ENCODE data around the gene ACSM2A. TPM values are rescaled to one million over a fixed set of nuclear protein-coding genes. Genes with fewer than 3 reads are reported as not detected.

ACSM2A gene
- not detected in 5 replicates for total RNA-seq (2022; extraction: Qiagen RNA extraction)

GRCh38 chr16:20451364-20451763, at the start of gene ACSM2A:
TSS of gene ACSM2A (plus strand) at chr16:20451521. CDS start at chr16:20460115, 8,594 bp downstream.

GRCh38 chr16:20404637-20405036, 46.7 kb upstream of the ACSM2A start, which contains the start of gene PDILT:
TSS of gene PDILT (minus strand) at chr16:20404737. CDS start at chr16:20399300, 5,437 bp downstream.

GRCh38 chr16:20409398-20410120, 41.8 kb upstream of the ACSM2A start, which contains the start of gene ACSM5:
TSS of gene ACSM5 (plus strand) at chr16:20409534. CDS start at chr16:20411485, 1,951 bp downstream.

Other genes starting within 250 kb of the ACSM2A start
- gene GP2, start 124.0 kb upstream of the ACSM2A start, total RNA-seq (2022; extraction: Qiagen RNA extraction): not detected in 5 replicates
- not detected in 5 replicates for gene UMOD, start 98.8 kb upstream of the ACSM2A start, total RNA-seq (2022; extraction: Qiagen RNA extraction)
- not detected in 5 replicates for gene PDILT, start 46.8 kb upstream of the ACSM2A start, total RNA-seq (2022; extraction: Qiagen RNA extraction)
- gene ACSM5, start 42.0 kb upstream of the ACSM2A start, total RNA-seq (2022; extraction: Qiagen RNA extraction): 0.03 TPM in 1 of 5 replicates, not detected in the others
- not detected in 5 replicates for gene ACSM2B, start 124.8 kb downstream of the ACSM2A start, total RNA-seq (2022; extraction: Qiagen RNA extraction)
- gene ACSM1, start 246.2 kb downstream of the ACSM2A start, total RNA-seq (2022; extraction: Qiagen RNA extraction): not detected in 5 replicates

All from A549 treated with CORT108297 at 1 μM for 4 hours (cell line).